Neural crest cell (in vitro differentiated cells): ENCODE data around the gene GLI2. TPM values are rescaled to one million over a fixed set of nuclear protein-coding genes. Genes with fewer than 3 reads are reported as not detected.

Experiments
- DNase-seq: peaks from one replicate; pipeline ENCODE4 v3.0.0; 2021; ENCODE audit warnings: low read depth, mixed read lengths, low spot score
- H3K27ac Mint-ChIP-seq: one replicate; pipeline ENCODE4 v1.8.0; 2021; ENCODE audit warnings: mild to moderate bottlenecking, mixed read lengths; ENCODE audit not compliant: unreplicated experiment
- H3K27me3 Mint-ChIP-seq: 2 replicates; pipeline ENCODE4 v1.8.0; 2021; ENCODE audit warnings: low read depth, mild to moderate bottlenecking, mixed read lengths
- H3K36me3 Mint-ChIP-seq: 2 replicates; pipeline ENCODE4 v1.8.0; 2021; ENCODE audit warnings: low read depth, mild to moderate bottlenecking, mixed read lengths
- H3K4me1 Mint-ChIP-seq: 2 replicates; pipeline ENCODE4 v1.8.0; 2021; ENCODE audit warnings: mixed read lengths
- H3K4me3 Mint-ChIP-seq: one replicate; pipeline ENCODE4 v1.8.0; 2021; ENCODE audit warnings: mild to moderate bottlenecking, mixed read lengths
- H3K9me3 Mint-ChIP-seq: 2 replicates; pipeline ENCODE4 v1.8.0; 2021; ENCODE audit warnings: mixed read lengths
- total RNA-seq: library from RNA; stranded (reverse); gene quantifications from 2 replicates; pipeline ENCODE4 v1.2.1, GENCODE V29; 2021
- TF ChIP-seq, protein P1 (sequence below): fragments of 200-600 bp; sonication (generic); conservative IDR thresholded peaks from 2 replicates; pipeline ENCODE4 v1.5.0; 2021; ENCODE audit warnings: antibody characterized with exemption, mild to moderate bottlenecking

GLI2 gene
- total RNA-seq, 1 donor from 2014 or later: 48.8 TPM

- TF ChIP-seq, protein P1, sequence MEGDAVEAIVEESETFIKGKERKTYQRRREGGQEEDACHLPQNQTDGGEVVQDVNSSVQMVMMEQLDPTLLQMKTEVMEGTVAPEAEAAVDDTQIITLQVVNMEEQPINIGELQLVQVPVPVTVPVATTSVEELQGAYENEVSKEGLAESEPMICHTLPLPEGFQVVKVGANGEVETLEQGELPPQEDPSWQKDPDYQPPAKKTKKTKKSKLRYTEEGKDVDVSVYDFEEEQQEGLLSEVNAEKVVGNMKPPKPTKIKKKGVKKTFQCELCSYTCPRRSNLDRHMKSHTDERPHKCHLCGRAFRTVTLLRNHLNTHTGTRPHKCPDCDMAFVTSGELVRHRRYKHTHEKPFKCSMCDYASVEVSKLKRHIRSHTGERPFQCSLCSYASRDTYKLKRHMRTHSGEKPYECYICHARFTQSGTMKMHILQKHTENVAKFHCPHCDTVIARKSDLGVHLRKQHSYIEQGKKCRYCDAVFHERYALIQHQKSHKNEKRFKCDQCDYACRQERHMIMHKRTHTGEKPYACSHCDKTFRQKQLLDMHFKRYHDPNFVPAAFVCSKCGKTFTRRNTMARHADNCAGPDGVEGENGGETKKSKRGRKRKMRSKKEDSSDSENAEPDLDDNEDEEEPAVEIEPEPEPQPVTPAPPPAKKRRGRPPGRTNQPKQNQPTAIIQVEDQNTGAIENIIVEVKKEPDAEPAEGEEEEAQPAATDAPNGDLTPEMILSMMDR: no peak
- H3K9me3 Mint-ChIP-seq: no peaks in the 10 kb centered on the region
- no peaks in the 10 kb centered on the region for H3K27me3 Mint-ChIP-seq
- H3K36me3 Mint-ChIP-seq: no peaks in the 10 kb centered on the region
- no peak for DNase-seq
- peak overlapping the region; percentile 50 for H3K27ac Mint-ChIP-seq
- H3K4me1 Mint-ChIP-seq: peaks cover 58% of the 10 kb centered on the region
- H3K4me3 Mint-ChIP-seq: no peak overlapping the region
Observed at GRCh38 chr2:120770176-120770575, 34.5 kb downstream of the GLI2 start.

- Mint-ChIP-seq H3K27me3 (no peaks in the 10 kb centered on the region), H3K4me1 (peaks cover 54% of the 10 kb centered on the region), H3K27ac (no peak overlapping the region), H3K4me3 (no peak overlapping the region), H3K9me3 (no peaks in the 10 kb centered on the region), H3K36me3 (no peaks in the 10 kb centered on the region)
- DNase-seq: no peak
- TF ChIP-seq, protein P1: no peak
Observed at GRCh38 chr2:120770641-120771040, 35.0 kb downstream of the GLI2 start.

- TF ChIP-seq, protein P1: no peak
- Mint-ChIP-seq H3K9me3 (no peaks in the 10 kb centered on the region), H3K36me3 (no peaks in the 10 kb centered on the region), H3K4me1 (peaks cover 48% of the 10 kb centered on the region), H3K27me3 (no peaks in the 10 kb centered on the region), H3K4me3 (peak overlapping the region; percentile 24), H3K27ac (peak overlapping the region; percentile 27)
- no peak for DNase-seq
Observed at GRCh38 chr2:120771111-120771780, 35.6 kb downstream of the GLI2 start.

- DNase-seq: no peak
- Mint-ChIP-seq H3K27me3 (no peaks in the 10 kb centered on the region), H3K36me3 (no peaks in the 10 kb centered on the region), H3K4me3 (peak overlapping the region; percentile 24), H3K27ac (peak overlapping the region; percentile 86), H3K9me3 (no peaks in the 10 kb centered on the region), H3K4me1 (peaks cover 42% of the 10 kb centered on the region)
- TF ChIP-seq, protein P1: no peak
Observed at GRCh38 chr2:120771781-120772208, 36.1 kb downstream of the GLI2 start.

DNA sequence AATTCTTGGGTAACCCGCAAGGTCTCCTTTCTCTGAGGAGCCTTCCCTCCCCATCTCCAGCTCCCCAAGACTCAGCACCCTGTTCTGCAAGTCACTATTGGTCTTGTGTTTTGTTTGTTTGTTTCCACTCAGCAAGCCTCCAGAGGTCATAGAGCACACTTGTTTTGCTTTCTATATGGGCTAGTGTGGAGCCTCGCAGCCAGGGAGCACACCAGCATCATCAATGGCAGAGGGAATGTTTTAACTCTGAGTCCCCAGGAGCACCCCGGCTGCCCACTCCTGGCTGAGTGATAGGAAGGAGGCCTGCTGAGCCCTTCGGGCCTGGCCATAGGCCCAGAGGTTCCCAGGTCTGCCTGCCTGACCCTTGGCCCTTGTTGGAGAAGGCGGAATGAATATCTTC is 36.6 kb downstream of the GLI2 start:
- H3K4me1 Mint-ChIP-seq: peaks cover 40% of the 10 kb centered on the region
- no peaks in the 10 kb centered on the region for H3K36me3 Mint-ChIP-seq
- H3K27ac Mint-ChIP-seq: peak overlapping the region; percentile 86
- no peaks in the 10 kb centered on the region for H3K27me3 Mint-ChIP-seq
- TF ChIP-seq, protein P1: no peak
- no peak overlapping the region for H3K4me3 Mint-ChIP-seq
- no peak for DNase-seq
- no peaks in the 10 kb centered on the region for H3K9me3 Mint-ChIP-seq
